Mammary epithelial cell (primary cell): ENCODE results near the gene CAMTA1.

Source experiments
- CTCF ChIP-seq, 2 donors: IDR thresholded peaks in 1 of 2; conservative IDR thresholded peaks in 1 of 2; 2 replicates each; pipeline ENCODE4 v1.5.1; 2011 to 2012; ENCODE audit warnings: inconsistent platforms in 2 of 2, low read length in 2 of 2, mild to moderate bottlenecking in 2 of 2, control low read depth in 1 of 2, low read depth in 1 of 2; ENCODE audit not compliant: insufficient read depth in 1 of 2; ENCODE audit errors: extremely low read depth in 1 of 2
- EZH2 ChIP-seq: IDR thresholded peaks from 2 replicates; pipeline ENCODE4 v1.6.1; 2012; ENCODE audit warnings: low read length, inconsistent platforms, borderline replicate concordance

DNA sequence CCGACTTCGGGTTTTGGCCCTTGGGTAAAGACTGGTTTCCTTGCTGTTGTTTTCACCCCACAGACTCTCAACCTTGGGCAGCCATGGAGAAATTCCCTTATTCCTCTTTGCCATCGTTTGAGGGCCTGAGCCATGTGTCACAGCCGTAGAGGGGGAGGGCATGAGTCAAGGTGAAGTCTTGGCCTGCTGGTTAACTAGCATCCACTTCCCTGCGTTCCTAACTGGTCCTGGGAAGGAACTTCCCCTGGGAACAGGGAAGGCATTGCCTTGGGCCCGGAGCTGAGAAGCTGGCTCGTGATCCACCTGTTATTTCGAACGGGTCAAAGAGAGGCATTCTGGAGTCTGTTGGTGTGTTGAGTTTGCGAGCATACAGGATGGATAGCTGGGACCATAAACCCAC lies 464.9 kb downstream of the CAMTA1 start:
- no peak for TF ChIP-seq CTCF (conservative IDR thresholded peaks at IDR 0.05 in 1 of 2, IDR thresholded peaks at IDR 0.05 in 1 of 2; ENCODE audit: extremely low read depth in 1 of 2, insufficient read depth in 1 of 2, low read depth in 1 of 2, low read length in 2 of 2)
- no peak for TF ChIP-seq EZH2
